Prostate gland (tissue), 2 donors: ENCODE data around the gene TIMP2.

ENCODE experiments used
- POLR2A ChIP-seq: fragments of 450-650 bp; IDR thresholded peaks from one replicate; pipeline ENCODE4 v1.6.1; 2016; ENCODE audit warnings: antibody characterized with exemption, mild to moderate bottlenecking
- TF ChIP-seq, protein P1 (sequence below), 4 experiments: fragments of 200-600 bp in 2 of 4; fragments of 450-650 bp in 2 of 4; sonication (generic) in 2 of 4; IDR thresholded peaks; 1 replicate in 3 of 4; 2 replicates in 1 of 4; pipeline ENCODE4 v1.5.1; 2016 to 2019; ENCODE audit warnings: antibody characterized with exemption in 4 of 4, mild to moderate bottlenecking in 2 of 4, moderate library complexity in 2 of 4

DNA sequence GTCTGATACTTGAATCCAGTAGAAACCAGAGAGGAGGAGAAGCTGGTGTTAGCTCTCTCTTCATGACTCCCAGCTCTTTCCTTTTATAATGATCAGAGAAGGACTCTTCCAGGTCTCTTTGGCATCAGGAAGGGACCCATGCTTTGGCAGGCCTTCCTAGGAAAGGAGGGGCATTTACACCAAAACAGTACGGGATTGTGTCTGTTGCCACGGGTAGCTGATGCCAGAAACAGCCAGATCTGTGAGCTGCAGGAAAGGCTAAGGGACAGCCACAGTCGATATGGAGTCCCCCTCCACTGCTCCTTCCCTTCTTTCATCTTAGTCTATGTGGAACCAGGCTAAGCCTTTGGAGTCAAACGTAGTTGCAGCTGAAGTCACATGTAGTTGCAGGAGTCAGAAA is 31.5 kb downstream of the TIMP2 start:
- TF ChIP-seq, protein P1, sequence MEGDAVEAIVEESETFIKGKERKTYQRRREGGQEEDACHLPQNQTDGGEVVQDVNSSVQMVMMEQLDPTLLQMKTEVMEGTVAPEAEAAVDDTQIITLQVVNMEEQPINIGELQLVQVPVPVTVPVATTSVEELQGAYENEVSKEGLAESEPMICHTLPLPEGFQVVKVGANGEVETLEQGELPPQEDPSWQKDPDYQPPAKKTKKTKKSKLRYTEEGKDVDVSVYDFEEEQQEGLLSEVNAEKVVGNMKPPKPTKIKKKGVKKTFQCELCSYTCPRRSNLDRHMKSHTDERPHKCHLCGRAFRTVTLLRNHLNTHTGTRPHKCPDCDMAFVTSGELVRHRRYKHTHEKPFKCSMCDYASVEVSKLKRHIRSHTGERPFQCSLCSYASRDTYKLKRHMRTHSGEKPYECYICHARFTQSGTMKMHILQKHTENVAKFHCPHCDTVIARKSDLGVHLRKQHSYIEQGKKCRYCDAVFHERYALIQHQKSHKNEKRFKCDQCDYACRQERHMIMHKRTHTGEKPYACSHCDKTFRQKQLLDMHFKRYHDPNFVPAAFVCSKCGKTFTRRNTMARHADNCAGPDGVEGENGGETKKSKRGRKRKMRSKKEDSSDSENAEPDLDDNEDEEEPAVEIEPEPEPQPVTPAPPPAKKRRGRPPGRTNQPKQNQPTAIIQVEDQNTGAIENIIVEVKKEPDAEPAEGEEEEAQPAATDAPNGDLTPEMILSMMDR (IDR thresholded peaks at IDR 0.05): no peak
- no peak for TF ChIP-seq POLR2A
